C4-2B (cell line): Measurements from ENCODE around the gene CSRP1.
"Not testable (repeated sequence)": the region's sequence is repeated elsewhere in the genome, so short reads cannot be mapped to it uniquely, and the experiment has no call there.

Source experiments
- H3K27ac ChIP-seq: fragments of 450-650 bp; 2 replicates; pipeline ENCODE4 v1.5.1; 2017
- CTCF ChIP-seq: fragments of 450-650 bp; conservative IDR thresholded peaks from 2 replicates; pipeline ENCODE4 v1.5.1; 2017; ENCODE audit warnings: mild to moderate bottlenecking
- ZFX ChIP-seq: fragments of 450-650 bp; IDR thresholded peaks from 2 replicates; pipeline ENCODE4 v1.6.1; 2017

Gene CSRP1

GRCh38 chr1:201482755-201483154 is 24.2 kb downstream of the CSRP1 start:
- TF ChIP-seq CTCF (no peak), ZFX (no peak)
- H3K27ac ChIP-seq, result peak overlapping the region; percentile 0; the same call in 1 of the 2 replicates

GRCh38 chr1:201481761-201482493 is 25.0 kb downstream of the CSRP1 start:
- no peak for TF ChIP-seq ZFX
- TF ChIP-seq CTCF, result peak; percentile 97

GRCh38 chr1:201481004-201481380 is 25.9 kb downstream of the CSRP1 start:
- TF ChIP-seq ZFX (no peak), CTCF (no peak)

More at GRCh38 chr1:201481761-201482493, 25.0 kb downstream of the CSRP1 start:
- peak overlapping the region; percentile 0; the same call in 1 of the 2 replicates for H3K27ac ChIP-seq

GRCh38 chr1:201480231-201481003 is 26.5 kb downstream of the CSRP1 start:
- TF ChIP-seq CTCF (no peak; the same call in 1 of the 2 replicates), ZFX (no peak)
- H3K27ac ChIP-seq, result peak overlapping the region; percentile 45; the same call in 1 of the 2 replicates

More at GRCh38 chr1:201481004-201481380, 25.9 kb downstream of the CSRP1 start:
- peak overlapping the region; percentile 16; the same call in 1 of the 2 replicates for H3K27ac ChIP-seq

GRCh38 chr1:201479201-201479730 is 27.7 kb downstream of the CSRP1 start:
- H3K27ac ChIP-seq, result no peak overlapping the region
- TF ChIP-seq CTCF (no peak), ZFX (no peak)

- not testable (repeated sequence) for H3K27ac ChIP-seq
These were observed 28.3 kb downstream of the CSRP1 start for GRCh38 chr1:201478666-201479065.

- H3K27ac ChIP-seq, result no peak overlapping the region
- TF ChIP-seq ZFX (no peak), CTCF (no peak)
These were observed 30.1 kb downstream of the CSRP1 start for GRCh38 chr1:201476670-201477344.
